Sigmoid colon (tissue), 7 donors: ENCODE results near the gene MBIP. TPM values are rescaled to one million over a fixed set of nuclear protein-coding genes. Genes with fewer than 3 reads are reported as not detected.

Source experiments
- DNase-seq: peaks from one replicate; pipeline ENCODE4 v3.0.0-alpha.2; 2019
- H3K27ac ChIP-seq, 4 donors: fragments of 200-600 bp; sonication (generic); one replicate each; pipeline ENCODE4 v1.5.1; 2016 to 2019; ENCODE audit warnings: mild to moderate bottlenecking in 1 of 4
- H3K27me3 ChIP-seq, 3 donors: fragments of 200-600 bp; sonication (generic); one replicate each; pipeline ENCODE4 v1.5.1; 2019; ENCODE audit warnings: mild to moderate bottlenecking in 1 of 3
- H3K36me3 ChIP-seq, 4 donors: fragments of 200-600 bp; sonication (generic); one replicate each; pipeline ENCODE4 v1.5.1; 2016 to 2019
- H3K4me1 ChIP-seq, 4 donors: fragments of 200-600 bp; sonication (generic); one replicate each; pipeline ENCODE4 v1.5.1; 2017 to 2019
- H3K4me3 ChIP-seq, 4 donors: fragments of 200-600 bp; sonication (generic); one replicate each; pipeline ENCODE4 v1.5.1; 2017 to 2019; ENCODE audit warnings: mild to moderate bottlenecking in 2 of 4, moderate library complexity in 1 of 4
- H3K9me3 ChIP-seq, 4 donors: fragments of 200-600 bp in 3 of 4; sonication (generic) in 3 of 4; one replicate each; pipeline versions ENCODE4 v1.5.1 to v1.6.1; 2013 to 2019
- CTCF ChIP-seq, 4 experiments: fragments of 450-650 bp in 3 of 4; fragments of 200-600 bp in 1 of 4; IDR thresholded peaks; one replicate each; pipeline ENCODE4 v1.5.1; 2016 to 2019; ENCODE audit warnings: antibody characterized with exemption in 4 of 4, mild to moderate bottlenecking in 3 of 4, moderate library complexity in 2 of 4
- EP300 ChIP-seq, 4 donors: sonication (generic); formaldehyde crosslinking; IDR thresholded peaks; one replicate each; pipeline ENCODE4 v1.6.1; 2017; ENCODE audit warnings: antibody characterized with exemption in 4 of 4
- POLR2A ChIP-seq, 2 donors: fragments of 450-650 bp; IDR thresholded peaks; one replicate each; pipeline ENCODE4 v1.6.1; 2016; ENCODE audit warnings: antibody characterized with exemption in 2 of 2, mild to moderate bottlenecking in 2 of 2, moderate library complexity in 2 of 2
- POLR2AphosphoS5 ChIP-seq, 4 donors: sonication (generic); formaldehyde crosslinking; IDR thresholded peaks; one replicate each; pipeline ENCODE4 v1.6.1; 2017; ENCODE audit warnings: antibody characterized with exemption in 4 of 4
- WGBS, 2 donors: extraction: QIAGEN DNeasy Blood & Tissue Kit; methylation state at CpG; one replicate each; pipeline ENCODE4 v1.1.7; 2013; 5-methylcytosine and 5-hydroxymethylcytosine counted together
- intact Hi-C: fragments of 100-400 bp; cut with DNase I; formaldehyde crosslinking; loops from one replicate; pipeline ENCODE4 v1.15.1; 2023
- polyA plus RNA-seq, 3 donors: library from polyadenylated mRNA; stranded (reverse); fragments of 200-250 nt; gene quantifications; one replicate each; pipeline ENCODE4 v1.2.3, GENCODE V29; 2013
- total RNA-seq, 4 donors: library from RNA; depleted of rRNA; stranded (reverse); fragments of >200 nt; gene quantifications; one replicate each; pipeline ENCODE4 v1.1.0, GENCODE V29; 2016
- donor health status: healthy with polysubstance abuse.
- donor health status: Bipolar disorder and iron deficiency.
- donor health status: healthy.

Gene MBIP
- total and polyA plus RNA-seq, 7 donors = 12.4 to 26.4 (median 22.2) TPM

GRCh38 chr14:36288496-36288895 lies 31.9 kb downstream of the MBIP start:
- Histone ChIP-seq H3K4me3 (no peak overlapping the region), H3K27me3 (no peaks in the 10 kb centered on the region), H3K27ac (no peak overlapping the region), H3K9me3 (no peaks in the 10 kb centered on the region), H3K4me1 (no peaks in the 10 kb centered on the region), H3K36me3 (no peaks in the 10 kb centered on the region)
- intact Hi-C loops = no loop called here
- DNase-seq = no peak
- TF ChIP-seq CTCF (IDR thresholded peaks at IDR 0.05) (no peak), POLR2A (IDR thresholded peaks at IDR 0.05) (no peak), POLR2AphosphoS5 (IDR thresholded peaks at IDR 0.05) (no peak), EP300 (IDR thresholded peaks at IDR 0.05) (no peak)
- 54 to 60% methylated on average over 3 of the region's 3 CpGs for WGBS, 2 donors

GRCh38 chr14:36284971-36285595 lies 35.4 kb downstream of the MBIP start:
- no peaks in the 10 kb centered on the region for H3K36me3 ChIP-seq
- no peaks in the 10 kb centered on the region for H3K4me1 ChIP-seq
- TF ChIP-seq POLR2A (IDR thresholded peaks at IDR 0.05) = no peak
- DNase-seq = no peak
- H3K27me3 ChIP-seq = no peaks in the 10 kb centered on the region
- 90 to 94% methylated on average over 4 of the region's 4 CpGs for WGBS, 2 donors
- intact Hi-C loops = no loop called here
- no peak overlapping the region for H3K4me3 ChIP-seq
- H3K9me3 ChIP-seq = no peaks in the 10 kb centered on the region
- no peak overlapping the region for H3K27ac ChIP-seq

GRCh38 chr14:36281309-36281708 lies 39.1 kb downstream of the MBIP start:
- Histone ChIP-seq H3K4me3 (no peak overlapping the region), H3K4me1 (no peaks in the 10 kb centered on the region), H3K36me3 (no peaks in the 10 kb centered on the region), H3K27me3 (peaks cover 0 to 3% (median 0%) of the 10 kb centered on the region in 3 donors), H3K27ac (no peak overlapping the region), H3K9me3 (no peaks in the 10 kb centered on the region)
- no peak for DNase-seq
- intact Hi-C loops = no loop called here
- WGBS, 2 donors = 89 to 92% methylated on average over 2 of the region's 2 CpGs
- TF ChIP-seq POLR2AphosphoS5 (IDR thresholded peaks at IDR 0.05) (no peak), CTCF (IDR thresholded peaks at IDR 0.05) (no peak), POLR2A (IDR thresholded peaks at IDR 0.05) (no peak), EP300 (IDR thresholded peaks at IDR 0.05) (no peak)

GRCh38 chr14:36279306-36280190 lies 40.9 kb downstream of the MBIP start:
- no peak for TF ChIP-seq CTCF (IDR thresholded peaks at IDR 0.05)
- no peak for TF ChIP-seq POLR2A (IDR thresholded peaks at IDR 0.05)
- TF ChIP-seq POLR2AphosphoS5 (IDR thresholded peaks at IDR 0.05) = no peak
- no peak for TF ChIP-seq EP300 (IDR thresholded peaks at IDR 0.05)
- WGBS, 2 donors = 89 to 91% methylated on average over 7 of the region's 7 CpGs

GRCh38 chr14:36275741-36276140 lies 44.7 kb downstream of the MBIP start:
- TF ChIP-seq CTCF (IDR thresholded peaks at IDR 0.05) (no peak), POLR2A (IDR thresholded peaks at IDR 0.05) (no peak), POLR2AphosphoS5 (IDR thresholded peaks at IDR 0.05) (no peak), EP300 (IDR thresholded peaks at IDR 0.05) (no peak)
- no peak overlapping the region for H3K27ac ChIP-seq
- DNase-seq = no peak
- 96 to 98% methylated on average over 3 of the region's 3 CpGs for WGBS, 2 donors
- H3K27me3 ChIP-seq = peaks cover 0 to 42% (median 5%) of the 10 kb centered on the region in 3 donors
- intact Hi-C loops = no loop called here
- H3K36me3 ChIP-seq = no peaks in the 10 kb centered on the region
- H3K4me3 ChIP-seq = no peak overlapping the region
- H3K9me3 ChIP-seq = no peaks in the 10 kb centered on the region
- H3K4me1 ChIP-seq = peaks cover 0 to 8% (median 5%) of the 10 kb centered on the region in 4 donors

More at GRCh38 chr14:36279306-36280190, 40.9 kb downstream of the MBIP start:
- Histone ChIP-seq H3K27me3 (peaks cover 0 to 6% (median 0%) of the 10 kb centered on the region in 3 donors), H3K36me3 (no peaks in the 10 kb centered on the region), H3K4me1 (no peaks in the 10 kb centered on the region), H3K27ac (no peak overlapping the region), H3K9me3 (no peaks in the 10 kb centered on the region), H3K4me3 (no peak overlapping the region)
- intact Hi-C loops = no loop called here
- no peak for DNase-seq
